GM12892 (cell line): Measurements from ENCODE around the gene MEGF11.

Experiments
- DNase-seq: peaks from one replicate; pipeline ENCODE4 v3.0.0; 2011; ENCODE audit not compliant: insufficient read length
- FAIRE-seq: peaks from 2 replicates; lab custom pipeline; 2011; peaks lifted over from hg19 to GRCh38; lab: Jason Lieb, UNC
- POLR2A ChIP-seq: IDR thresholded peaks from 2 replicates; pipeline ENCODE4 v1.6.1; 2011; ENCODE audit warnings: low read depth, low read length, control low read depth
- POLR2AphosphoS5 ChIP-seq: IDR thresholded peaks from 2 replicates; pipeline ENCODE4 v1.6.1; 2011; ENCODE audit warnings: low read depth, low read length, control low read depth
- TAF1 ChIP-seq: IDR thresholded peaks from 2 replicates; pipeline ENCODE4 v1.6.1; 2011; ENCODE audit warnings: low read depth, mild to moderate bottlenecking, control low read depth, low read length, borderline replicate concordance

Gene MEGF11

DNA sequence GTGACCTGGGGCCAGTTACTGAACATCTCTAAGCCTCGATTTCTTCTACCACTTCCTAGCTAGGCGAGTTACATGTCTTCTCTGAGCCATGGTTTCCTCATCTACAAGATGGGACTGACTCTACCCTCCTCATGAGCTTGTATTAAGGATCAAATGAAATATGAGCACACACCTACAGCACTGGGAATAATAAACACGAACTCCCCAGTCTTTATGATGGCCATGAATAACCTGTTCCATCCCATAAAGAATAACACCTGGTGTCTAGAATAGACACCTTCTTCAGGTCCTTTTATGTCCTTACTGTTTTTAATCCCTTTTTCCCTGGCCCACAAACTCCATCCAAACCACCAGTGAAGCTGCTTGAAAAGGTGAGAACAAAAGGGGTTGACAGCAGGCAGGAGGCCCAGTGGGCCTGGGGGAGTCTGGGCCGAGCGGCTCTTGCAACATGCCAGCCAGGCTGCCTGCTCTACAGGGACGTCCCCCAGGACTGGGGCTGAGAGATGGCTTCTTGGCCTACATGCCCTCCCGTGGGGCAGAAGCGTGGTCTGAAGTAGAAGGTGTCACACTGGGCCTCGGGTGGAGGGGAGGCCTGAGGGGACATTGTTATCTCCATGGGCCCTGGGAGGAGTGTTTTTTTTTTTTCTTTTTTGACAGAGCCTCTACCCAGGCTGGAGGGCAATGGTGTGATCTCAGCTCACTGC lies 206.1 kb downstream of the MEGF11 start:
- FAIRE-seq (no peak), DNase-seq (no peak)
- TF ChIP-seq POLR2A (no peak), TAF1 (no peak), POLR2AphosphoS5 (no peak)

DNA sequence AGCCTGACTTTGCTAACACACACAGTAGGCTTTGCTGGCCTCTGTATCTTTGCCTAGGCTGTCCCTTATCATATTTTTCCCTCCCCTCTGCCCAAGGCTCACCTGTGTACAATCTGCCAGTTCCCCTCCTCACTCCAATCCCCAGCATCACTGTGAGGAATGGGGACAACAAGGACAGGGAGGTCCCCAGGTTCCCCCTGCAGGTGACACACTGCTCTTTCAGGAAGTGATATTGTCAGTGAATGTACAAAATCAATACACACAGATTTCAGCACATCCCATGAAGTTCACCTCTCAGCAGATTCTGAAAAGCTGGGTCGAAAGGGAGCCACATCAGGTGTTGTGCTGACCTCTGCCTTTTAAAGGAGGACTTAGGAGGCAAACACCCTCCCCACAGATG lies 206.8 kb downstream of the MEGF11 start:
- TF ChIP-seq TAF1 (no peak), POLR2A (no peak), POLR2AphosphoS5 (no peak)
- DNase-seq (no peak), FAIRE-seq (no peak)

DNA sequence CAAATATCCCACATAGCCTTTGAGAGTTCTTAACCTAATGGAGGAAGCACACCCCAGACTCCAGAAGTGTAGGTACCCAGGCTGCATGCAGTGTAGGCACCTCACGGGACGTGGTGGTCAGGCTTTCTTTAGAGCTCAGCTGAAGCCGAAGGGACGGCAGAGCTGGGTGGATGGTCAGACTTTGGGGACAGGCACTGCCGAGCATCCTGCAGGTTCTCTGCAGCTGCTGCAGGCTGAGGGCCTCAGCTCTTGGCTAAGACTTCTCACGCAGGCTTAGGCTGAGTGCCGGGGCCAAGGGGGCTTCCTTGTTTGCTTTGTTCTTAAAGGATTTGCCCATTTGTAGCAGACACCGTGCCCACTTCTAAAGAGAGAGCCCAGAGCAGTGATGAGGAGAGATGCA lies 207.2 kb downstream of the MEGF11 start:
- FAIRE-seq, result no peak
- TF ChIP-seq POLR2AphosphoS5 (no peak), TAF1 (no peak), POLR2A (no peak)
- DNase-seq, result no peak

DNA sequence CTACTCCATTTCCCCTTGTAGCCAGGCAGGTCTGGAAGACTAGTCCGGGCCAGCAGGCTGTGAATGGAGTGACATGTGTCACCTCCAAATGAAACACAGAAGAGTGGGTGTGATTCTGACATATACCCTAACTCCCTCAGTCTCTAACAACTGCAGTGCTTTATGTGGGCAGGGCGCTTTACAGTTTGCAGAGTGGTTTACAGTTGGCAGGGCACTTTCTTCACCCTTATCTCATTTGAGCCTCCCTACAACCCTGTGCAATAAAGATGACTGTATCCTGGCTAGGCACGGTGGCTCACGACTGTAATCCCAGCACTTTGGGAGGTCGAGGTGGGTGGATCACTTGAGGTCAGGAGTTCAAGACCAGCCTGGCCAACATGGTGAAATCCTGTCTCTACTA lies 208.0 kb downstream of the MEGF11 start:
- DNase-seq (no peak), FAIRE-seq (no peak)
- TF ChIP-seq TAF1 (no peak), POLR2AphosphoS5 (no peak), POLR2A (no peak)

DNA sequence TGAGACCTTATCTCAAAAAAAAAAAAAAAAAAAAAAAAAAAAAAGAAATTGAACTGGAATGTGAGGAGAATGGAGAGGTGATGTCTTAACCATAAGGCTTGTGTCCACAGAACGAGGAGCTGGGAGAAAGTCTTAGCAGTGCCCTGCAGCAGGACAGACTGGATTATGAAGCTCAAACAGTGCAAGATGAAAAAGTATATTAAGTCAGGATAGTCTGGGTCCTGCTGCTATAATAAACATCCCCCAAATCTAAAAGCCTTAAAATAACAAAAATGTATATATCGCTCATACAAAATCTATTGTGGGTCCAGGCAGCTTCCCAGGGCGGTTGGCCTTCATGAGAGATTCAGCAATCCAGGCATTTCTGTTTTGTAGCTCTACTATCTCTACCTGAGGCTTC lies 208.7 kb downstream of the MEGF11 start:
- FAIRE-seq, result no peak
- TF ChIP-seq POLR2A (no peak), POLR2AphosphoS5 (no peak), TAF1 (no peak)

DNA sequence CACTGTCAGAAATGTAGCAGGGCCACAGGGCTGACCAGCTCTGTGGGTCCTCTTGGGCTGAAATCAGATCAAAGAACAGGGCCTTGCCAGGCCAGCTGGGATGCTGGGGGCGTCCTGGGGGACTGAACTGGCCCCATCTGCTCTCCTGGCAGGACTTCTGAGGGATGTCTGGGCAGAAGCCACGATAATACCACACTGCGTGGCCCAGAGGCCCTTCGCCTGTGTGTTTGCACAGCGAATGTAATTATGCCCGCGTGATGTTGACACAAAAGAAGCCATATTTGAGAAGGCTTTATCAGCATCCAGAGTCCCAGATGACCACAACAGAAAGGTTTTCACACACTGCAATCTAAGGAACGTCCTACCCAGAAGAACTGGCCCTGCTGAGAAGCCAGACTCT lies 210.3 kb downstream of the MEGF11 start:
- TF ChIP-seq POLR2A (no peak), POLR2AphosphoS5 (no peak), TAF1 (no peak)
- no peak for FAIRE-seq
- DNase-seq, result no peak

More for the DNA sequence above, 208.7 kb downstream of the MEGF11 start:
- no peak for DNase-seq

DNA sequence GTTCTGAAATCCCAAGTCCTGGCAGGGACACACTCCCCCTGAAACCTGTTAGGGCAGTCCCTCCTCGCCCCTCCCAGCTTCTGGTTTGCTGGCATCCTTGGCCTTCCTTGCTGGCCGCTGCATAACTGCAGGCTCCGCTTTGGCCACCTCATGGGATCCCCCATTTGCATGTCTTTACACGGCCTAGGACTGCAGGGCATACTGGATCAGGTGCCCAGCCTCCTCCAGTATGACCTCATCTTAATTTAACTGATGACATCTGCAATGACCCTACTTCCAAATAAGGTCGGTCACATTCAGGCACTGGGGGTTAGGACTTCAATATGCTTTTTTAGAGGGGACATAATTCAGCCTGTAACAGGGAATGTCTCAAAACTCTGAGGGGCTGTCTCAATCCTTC lies 210.9 kb downstream of the MEGF11 start:
- TF ChIP-seq TAF1, result no peak
- no peak for TF ChIP-seq POLR2AphosphoS5
- no peak for TF ChIP-seq POLR2A
- DNase-seq (no peak), FAIRE-seq (no peak)

DNA sequence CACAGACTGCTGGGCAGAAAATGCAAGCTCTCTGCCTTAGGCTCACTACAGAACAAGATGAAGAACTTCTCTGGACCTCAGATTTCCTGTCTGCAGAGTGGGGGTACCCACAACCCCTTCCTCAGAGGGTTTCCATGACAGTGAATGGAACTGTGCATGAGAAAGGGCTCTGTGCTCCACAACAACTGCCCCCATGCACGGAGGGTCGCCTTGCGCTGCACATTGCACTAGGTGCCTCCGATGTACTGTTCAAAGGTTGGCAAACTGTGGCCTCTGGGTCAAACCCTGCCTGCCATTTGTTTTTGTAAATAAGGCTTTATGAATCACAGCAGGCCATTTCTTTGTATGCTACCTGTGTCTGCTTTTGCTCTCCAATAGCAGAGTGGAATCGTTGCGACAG lies 212.3 kb downstream of the MEGF11 start:
- no peak for TF ChIP-seq TAF1
- no peak for TF ChIP-seq POLR2AphosphoS5
- TF ChIP-seq POLR2A, result no peak
- FAIRE-seq (no peak), DNase-seq (no peak)

DNA sequence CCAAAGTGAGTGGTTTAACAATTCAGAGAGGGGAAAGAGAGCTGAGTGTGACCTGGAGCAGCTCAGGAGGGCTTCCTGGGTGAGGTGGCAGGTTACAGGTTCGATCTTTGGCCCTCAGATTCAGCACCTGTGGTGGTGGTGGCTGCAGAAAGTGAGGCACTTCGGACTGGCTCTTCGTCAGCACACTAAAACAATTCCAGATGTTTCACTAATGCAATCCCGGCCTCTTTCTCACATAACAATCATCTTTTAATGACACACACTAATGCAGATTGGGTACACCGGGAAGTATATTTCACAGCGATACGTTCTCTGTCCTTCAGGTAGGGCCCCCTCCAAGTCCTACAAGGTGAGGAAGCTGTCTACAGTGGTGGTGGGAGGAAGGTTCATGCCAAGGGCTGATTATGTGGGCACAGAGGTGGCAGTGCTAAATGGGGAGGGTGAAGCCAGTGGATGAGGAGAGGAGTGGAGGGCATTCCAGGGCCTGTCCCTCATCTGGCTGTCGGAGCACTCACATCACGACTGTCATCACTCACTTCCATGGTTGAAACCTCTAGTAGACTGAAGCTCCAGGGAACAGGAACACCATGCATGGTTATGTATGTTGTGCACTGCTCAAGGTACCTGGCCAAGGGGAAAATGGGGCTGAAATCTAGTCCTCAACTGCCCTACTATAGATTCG lies 213.2 kb downstream of the MEGF11 start:
- no peak for TF ChIP-seq POLR2A
- no peak for TF ChIP-seq TAF1
- no peak for TF ChIP-seq POLR2AphosphoS5
- DNase-seq (no peak), FAIRE-seq (no peak)

DNA sequence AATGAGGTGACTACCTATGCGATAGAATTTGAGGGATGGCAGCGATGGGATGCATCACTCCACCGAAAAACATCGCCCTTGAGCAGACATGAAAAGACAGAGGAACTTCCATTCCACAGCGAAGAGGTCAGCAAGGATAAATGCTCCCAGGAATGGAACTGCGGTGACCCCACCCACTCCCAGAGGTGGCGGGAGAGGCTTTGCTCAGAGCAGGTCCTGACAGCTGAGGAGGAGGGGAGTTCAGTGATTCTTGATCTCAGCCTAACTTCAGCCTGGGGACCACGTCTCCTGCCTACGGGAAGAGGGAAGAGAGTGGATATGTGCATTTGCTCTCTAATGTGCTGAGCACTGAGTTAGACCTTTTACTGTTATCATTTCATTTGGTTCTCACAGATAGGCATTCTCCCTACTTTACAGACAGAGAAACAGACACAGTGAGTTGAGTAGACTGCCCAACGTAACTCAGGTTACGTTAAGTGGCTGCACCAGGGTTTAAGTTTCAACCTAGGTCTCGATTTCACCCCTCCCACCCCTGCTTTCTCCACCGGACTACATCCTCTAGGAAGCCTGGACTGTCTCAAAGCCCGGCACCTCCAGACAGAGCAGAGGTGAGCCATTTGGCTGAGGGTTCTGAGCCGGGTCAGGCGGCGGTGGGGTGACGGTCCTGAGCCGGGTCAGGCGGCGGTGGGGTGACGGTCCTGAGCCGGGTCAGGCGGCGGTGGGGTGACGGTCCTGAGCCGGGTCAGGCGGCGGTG lies 214.3 kb downstream of the MEGF11 start:
- no peak for FAIRE-seq
- no peak for DNase-seq
- TF ChIP-seq POLR2A (no peak), POLR2AphosphoS5 (no peak), TAF1 (no peak)

DNA sequence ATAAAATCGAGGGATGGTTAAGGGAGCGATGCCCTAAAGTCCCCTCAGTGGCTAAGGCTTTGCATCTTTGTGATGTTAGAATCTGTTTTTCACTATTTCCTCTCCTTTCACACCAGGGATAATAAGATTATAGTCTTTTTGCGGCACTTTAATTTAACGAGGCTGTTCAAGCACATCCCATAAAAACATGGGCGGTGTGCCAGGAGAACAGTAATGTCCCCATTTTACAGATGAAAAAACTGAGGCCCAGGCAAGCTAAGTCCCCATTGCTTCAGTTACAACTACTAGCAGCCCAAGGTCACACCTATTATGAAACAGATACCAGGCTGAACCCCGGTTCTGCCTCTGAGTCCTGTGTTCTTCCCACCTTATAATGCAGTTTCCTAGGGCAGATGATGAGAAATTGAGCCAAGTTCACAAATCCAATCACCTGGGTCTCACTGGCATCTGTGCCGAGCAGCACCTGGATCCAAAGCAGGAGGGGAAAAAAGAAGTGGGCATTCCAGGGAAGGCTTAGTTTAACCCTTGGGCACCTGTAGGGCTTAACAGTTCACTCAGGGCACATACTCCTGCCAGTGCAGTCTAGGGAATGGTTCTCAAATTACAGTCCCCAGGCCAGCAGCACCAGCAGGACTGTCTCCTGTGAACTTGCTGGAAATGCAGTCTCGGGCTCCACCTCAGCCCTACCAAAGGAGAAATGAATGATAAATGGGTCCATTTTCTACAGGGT lies 215.0 kb downstream of the MEGF11 start:
- DNase-seq (no peak), FAIRE-seq (no peak)
- TF ChIP-seq TAF1 (no peak), POLR2A (no peak), POLR2AphosphoS5 (no peak)
